ENCODE results near the gene DDX51.

DDX51 gene

DNA sequence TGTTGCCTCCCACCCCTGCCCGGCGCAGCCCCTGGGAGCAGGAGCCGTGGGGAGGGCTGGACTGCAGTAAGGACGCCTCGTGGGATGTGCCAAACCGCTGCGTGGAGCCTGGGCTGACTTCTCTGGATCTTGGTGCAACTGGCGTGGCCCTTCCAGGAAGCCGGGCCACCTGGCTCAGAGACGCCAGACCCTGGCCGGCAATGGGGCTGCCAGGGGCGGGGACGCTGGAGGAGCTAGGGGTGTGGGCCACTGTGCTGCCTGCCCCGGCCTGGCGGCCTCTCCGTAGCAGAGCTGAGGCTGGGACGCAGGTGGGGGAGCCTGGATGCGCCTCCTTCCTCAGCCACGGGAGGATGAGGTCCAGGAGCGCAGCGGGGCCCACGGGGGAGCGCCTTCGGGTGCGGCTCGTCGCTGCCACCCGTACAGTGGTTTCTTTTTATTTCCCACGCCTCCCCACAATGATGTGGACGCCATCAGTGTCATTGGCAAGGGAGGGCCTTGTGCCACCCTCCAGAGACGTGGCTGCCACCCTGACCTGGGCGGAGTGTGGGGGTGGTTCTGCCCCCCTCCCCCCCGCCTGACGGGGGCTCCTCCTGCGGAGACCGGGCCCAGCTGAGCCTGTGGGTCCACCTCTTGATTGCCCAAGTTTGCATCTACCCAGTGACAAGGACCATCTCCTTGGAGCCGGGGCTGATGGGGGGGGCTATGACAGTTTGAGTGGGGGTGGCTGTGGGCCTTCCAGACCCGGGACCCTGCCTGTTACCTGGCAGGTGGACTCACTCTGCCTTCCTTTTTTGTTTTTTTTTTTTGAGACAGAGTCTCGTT, 11.3 kb downstream of the DDX51 start:
- peaks cover 6% of the 10 kb centered on the region for H3K36me3 ChIP-seq (replicated peaks)
- no peak overlapping the region for H3K4me3 ChIP-seq (ENCODE audit: low read depth, low read length)
- no peaks in the 10 kb centered on the region for H3K27me3 ChIP-seq (replicated peaks)
- in situ Hi-C loops (cut with HindIII; ENCODE audit: low pct_ligation_motif_present, low sequenced_read_pairs), result no loop called here
- TF ChIP-seq, protein P1, sequence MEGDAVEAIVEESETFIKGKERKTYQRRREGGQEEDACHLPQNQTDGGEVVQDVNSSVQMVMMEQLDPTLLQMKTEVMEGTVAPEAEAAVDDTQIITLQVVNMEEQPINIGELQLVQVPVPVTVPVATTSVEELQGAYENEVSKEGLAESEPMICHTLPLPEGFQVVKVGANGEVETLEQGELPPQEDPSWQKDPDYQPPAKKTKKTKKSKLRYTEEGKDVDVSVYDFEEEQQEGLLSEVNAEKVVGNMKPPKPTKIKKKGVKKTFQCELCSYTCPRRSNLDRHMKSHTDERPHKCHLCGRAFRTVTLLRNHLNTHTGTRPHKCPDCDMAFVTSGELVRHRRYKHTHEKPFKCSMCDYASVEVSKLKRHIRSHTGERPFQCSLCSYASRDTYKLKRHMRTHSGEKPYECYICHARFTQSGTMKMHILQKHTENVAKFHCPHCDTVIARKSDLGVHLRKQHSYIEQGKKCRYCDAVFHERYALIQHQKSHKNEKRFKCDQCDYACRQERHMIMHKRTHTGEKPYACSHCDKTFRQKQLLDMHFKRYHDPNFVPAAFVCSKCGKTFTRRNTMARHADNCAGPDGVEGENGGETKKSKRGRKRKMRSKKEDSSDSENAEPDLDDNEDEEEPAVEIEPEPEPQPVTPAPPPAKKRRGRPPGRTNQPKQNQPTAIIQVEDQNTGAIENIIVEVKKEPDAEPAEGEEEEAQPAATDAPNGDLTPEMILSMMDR (IDR thresholded peaks at IDR 0.05; ENCODE audit: low read depth, low read length, missing control alignments), result no peak
- H3K27ac ChIP-seq, result no peak overlapping the region
- DNase-seq, result no peak

DNA sequence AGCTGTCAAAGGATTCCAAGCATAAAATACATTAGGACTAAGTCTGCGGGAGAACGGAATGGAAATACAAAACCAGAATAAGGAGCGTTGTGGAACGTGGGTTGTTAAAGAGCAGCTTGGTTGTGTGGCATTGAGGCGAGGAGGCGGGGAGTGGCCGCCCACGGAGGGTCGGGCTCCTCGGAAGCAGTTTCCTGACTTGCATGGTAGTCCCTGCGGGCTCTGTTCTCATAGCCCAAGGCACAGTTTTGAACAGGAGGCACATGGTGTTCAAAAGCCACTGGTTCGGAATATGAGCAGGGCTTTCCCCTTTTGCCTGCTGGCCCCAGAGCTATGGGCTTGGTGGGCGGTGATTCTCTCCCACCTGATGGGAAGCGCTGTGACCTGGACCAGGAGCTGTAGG, 12.2 kb downstream of the DDX51 start:
- Histone ChIP-seq H3K27ac (no peak overlapping the region), H3K36me3 (replicated peaks) (peaks cover 13% of the 10 kb centered on the region), H3K27me3 (replicated peaks) (no peaks in the 10 kb centered on the region), H3K4me3 (ENCODE audit: low read depth, low read length) (no peak overlapping the region)
- TF ChIP-seq, protein P1 (IDR thresholded peaks at IDR 0.05; ENCODE audit: low read depth, low read length, missing control alignments), result no peak
- DNase-seq, result no peak
- in situ Hi-C loops (cut with HindIII; ENCODE audit: low pct_ligation_motif_present, low sequenced_read_pairs), result no loop called here

DNA sequence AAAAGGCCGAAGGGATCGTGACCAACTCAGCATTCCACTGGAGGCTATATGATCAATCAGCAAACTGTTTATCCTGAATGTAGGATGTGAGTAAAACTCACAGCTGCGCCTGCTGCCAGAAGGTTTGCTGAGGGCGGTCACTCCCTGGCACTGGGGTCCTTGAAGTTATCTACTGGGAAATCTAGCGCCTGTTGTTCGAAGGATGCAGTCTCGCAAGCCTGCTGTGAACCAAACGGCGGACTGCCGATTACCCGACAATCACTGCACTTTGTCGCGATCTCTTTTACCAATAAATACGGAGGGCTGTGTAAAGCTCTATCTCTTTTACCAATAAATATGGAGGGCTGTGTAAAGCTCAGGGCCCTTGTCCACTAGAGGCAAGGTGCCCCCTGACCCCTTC, 12.9 kb downstream of the DDX51 start:
- TF ChIP-seq, protein P1 (IDR thresholded peaks at IDR 0.05; ENCODE audit: low read depth, low read length, missing control alignments), result no peak
- Histone ChIP-seq H3K4me3 (ENCODE audit: low read depth, low read length) (no peak overlapping the region), H3K27me3 (replicated peaks) (no peaks in the 10 kb centered on the region), H3K27ac (no peak overlapping the region), H3K36me3 (replicated peaks) (peaks cover 21% of the 10 kb centered on the region)
- in situ Hi-C loops (cut with HindIII; ENCODE audit: low pct_ligation_motif_present, low sequenced_read_pairs), result no loop called here
- DNase-seq, result no peak

DNA sequence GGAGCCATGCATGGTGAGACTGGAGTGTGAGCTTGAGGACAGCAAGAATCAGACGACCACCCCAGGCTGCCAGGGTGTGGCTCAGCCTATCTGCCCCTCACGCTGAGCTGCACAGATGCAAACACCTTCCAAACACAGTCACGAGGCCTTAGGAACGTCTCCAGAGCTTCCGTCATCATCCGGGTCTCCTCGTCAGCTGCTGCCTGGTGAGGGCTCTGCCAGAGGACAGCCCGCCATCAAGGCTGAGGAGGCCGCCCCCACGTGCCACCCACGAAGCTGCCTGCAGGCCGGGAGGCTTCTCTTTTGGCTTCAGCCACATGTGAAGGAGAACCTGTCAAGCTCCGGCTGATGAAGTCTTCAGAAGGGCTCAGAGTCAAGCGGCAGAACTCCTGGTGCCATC, 13.4 kb downstream of the DDX51 start:
- TF ChIP-seq, protein P1 (IDR thresholded peaks at IDR 0.05; ENCODE audit: low read depth, low read length, missing control alignments), result no peak
- Histone ChIP-seq H3K4me3 (ENCODE audit: low read depth, low read length) (no peak overlapping the region), H3K27me3 (replicated peaks) (no peaks in the 10 kb centered on the region), H3K27ac (no peak overlapping the region), H3K36me3 (replicated peaks) (peaks cover 25% of the 10 kb centered on the region)
- in situ Hi-C loops (cut with HindIII; ENCODE audit: low pct_ligation_motif_present, low sequenced_read_pairs), result no loop called here
- DNase-seq, result no peak

DNA sequence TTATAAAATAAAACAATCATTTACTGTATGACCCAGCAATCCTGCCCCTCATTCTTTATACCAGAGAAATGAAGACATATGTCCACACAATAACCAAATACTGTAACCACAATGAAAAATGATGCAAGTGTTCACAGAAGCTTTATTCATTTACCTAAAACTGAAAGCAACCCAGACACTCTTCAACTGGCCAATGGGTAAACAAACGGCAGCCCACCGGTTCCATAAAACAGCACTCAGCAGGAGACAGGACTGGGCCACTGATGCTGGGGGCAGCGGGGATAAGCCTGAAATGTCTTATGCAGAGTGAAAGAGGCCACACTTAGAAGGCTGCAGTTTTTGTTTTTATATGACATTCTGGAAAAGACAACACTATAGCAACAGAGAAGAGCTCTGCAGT, 15.1 kb downstream of the DDX51 start:
- H3K27me3 ChIP-seq (replicated peaks), result no peaks in the 10 kb centered on the region
- no peak overlapping the region for H3K27ac ChIP-seq
- H3K4me3 ChIP-seq (ENCODE audit: low read depth, low read length), result no peak overlapping the region
- peaks cover 40% of the 10 kb centered on the region for H3K36me3 ChIP-seq (replicated peaks)
- in situ Hi-C loops (cut with HindIII; ENCODE audit: low pct_ligation_motif_present, low sequenced_read_pairs), result no loop called here
- DNase-seq, result no peak
- TF ChIP-seq, protein P1 (IDR thresholded peaks at IDR 0.05; ENCODE audit: low read depth, low read length, missing control alignments), result no peak

DNA sequence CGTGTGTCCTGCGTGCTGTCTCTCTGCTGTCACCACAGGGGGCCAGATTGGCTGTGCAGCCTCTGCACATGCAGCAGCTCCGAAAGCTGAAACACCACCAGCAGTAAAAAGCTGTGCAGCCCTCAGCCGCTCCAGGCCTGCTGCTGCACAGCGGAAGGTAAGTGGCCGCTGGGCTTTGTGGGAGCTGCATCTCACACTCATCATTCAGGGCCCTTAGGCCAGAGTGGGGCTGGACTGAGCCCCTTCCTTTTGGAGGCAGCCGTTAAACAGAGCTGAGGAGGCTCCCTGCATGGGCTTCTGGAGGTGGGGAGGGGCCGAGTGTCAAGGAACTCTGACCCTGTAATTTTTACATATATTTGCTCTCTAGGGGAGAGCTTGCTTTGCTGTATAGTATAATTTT, 17.1 kb downstream of the DDX51 start:
- Histone ChIP-seq H3K36me3 (replicated peaks) (peaks cover 51% of the 10 kb centered on the region), H3K27me3 (replicated peaks) (no peaks in the 10 kb centered on the region), H3K27ac (no peak overlapping the region), H3K4me3 (ENCODE audit: low read depth, low read length) (no peak overlapping the region)
- DNase-seq, result no peak
- TF ChIP-seq, protein P1 (IDR thresholded peaks at IDR 0.05; ENCODE audit: low read depth, low read length, missing control alignments), result no peak
- in situ Hi-C loops (cut with HindIII; ENCODE audit: low pct_ligation_motif_present, low sequenced_read_pairs), result no loop called here
